ENCODE results near the gene RNF31.

The RNF31 gene

DNA sequence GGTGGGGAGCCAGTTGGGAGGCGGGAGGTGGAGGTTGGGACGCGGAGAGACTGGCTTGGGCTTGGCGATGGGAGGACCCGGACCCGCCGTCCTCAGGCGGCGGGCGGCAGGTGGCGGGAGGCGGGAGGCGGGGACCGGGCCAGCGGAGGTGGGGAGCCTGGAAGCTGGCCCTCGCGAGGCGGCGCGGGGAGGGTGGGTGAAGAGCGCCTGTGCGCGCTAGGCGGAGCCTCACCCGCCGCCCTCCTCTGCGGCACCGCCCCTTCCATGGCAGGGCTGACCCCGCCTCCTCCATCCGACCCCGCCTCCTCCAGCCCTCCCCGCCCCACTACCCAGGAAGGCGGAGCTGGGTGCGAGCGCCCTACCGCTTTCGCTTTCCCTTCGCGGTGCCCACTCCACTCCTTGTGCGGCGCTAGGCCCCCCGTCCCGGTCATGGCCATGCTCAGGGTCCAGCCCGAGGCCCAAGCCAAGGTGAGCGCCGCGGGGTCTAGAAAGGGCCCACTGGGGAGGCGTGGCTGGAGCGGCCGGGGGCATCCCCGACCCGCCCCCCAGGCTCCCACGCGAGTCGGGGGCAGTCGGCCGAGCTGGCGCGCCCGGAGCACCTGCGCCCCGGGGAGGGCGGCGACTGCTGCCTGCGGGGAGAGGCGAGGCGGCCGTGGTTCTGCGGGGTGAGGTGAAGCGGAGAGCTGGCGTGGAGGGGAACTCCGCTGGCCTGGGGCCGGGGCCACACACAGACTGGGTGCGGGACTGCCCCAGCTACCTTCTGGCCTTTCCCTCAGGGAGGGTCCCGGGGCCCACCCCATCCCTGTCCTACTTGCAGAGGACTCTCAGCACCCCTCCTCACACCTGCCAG, 11.2 kb upstream of the RNF31 start, which contains the start of gene PSME1:
Gene PSME1 (plus strand): TSS at position 361 of the 850 bp plus-strand sequence. CDS start 69 bp downstream, at position 430.
- H3K27me3 ChIP-seq (ENCODE audit: insufficient read depth, low read length, poor library complexity, severe bottlenecking), result no peaks in the 10 kb centered on the region
- no peaks in the 10 kb centered on the region for H3K9me3 ChIP-seq (ENCODE audit: insufficient read depth, low read depth, low read length)
- peak within 1 kb of the TSS; percentile 99 for H3K4me2 ChIP-seq (ENCODE audit: low read depth, low read length, poor library complexity, severe bottlenecking)
- TF ChIP-seq EZH2phosphoT487 (IDR thresholded peaks at IDR 0.05; ENCODE audit: borderline replicate concordance), result no peak
- TF ChIP-seq, protein P1, sequence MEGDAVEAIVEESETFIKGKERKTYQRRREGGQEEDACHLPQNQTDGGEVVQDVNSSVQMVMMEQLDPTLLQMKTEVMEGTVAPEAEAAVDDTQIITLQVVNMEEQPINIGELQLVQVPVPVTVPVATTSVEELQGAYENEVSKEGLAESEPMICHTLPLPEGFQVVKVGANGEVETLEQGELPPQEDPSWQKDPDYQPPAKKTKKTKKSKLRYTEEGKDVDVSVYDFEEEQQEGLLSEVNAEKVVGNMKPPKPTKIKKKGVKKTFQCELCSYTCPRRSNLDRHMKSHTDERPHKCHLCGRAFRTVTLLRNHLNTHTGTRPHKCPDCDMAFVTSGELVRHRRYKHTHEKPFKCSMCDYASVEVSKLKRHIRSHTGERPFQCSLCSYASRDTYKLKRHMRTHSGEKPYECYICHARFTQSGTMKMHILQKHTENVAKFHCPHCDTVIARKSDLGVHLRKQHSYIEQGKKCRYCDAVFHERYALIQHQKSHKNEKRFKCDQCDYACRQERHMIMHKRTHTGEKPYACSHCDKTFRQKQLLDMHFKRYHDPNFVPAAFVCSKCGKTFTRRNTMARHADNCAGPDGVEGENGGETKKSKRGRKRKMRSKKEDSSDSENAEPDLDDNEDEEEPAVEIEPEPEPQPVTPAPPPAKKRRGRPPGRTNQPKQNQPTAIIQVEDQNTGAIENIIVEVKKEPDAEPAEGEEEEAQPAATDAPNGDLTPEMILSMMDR (conservative IDR thresholded peaks at IDR 0.05; ENCODE audit: low read length), result no peak
- H2AFZ ChIP-seq (ENCODE audit: low read length), result peak within 1 kb of the TSS; percentile 92
- H3K9me2 ChIP-seq (replicated peaks; ENCODE audit: low read depth, low read length), result no peaks in the 10 kb centered on the region
- peaks cover 48% of the 10 kb centered on the region for H3K4me1 ChIP-seq (ENCODE audit: insufficient read depth, low read length, poor library complexity, severe bottlenecking)
- H3K36me3 ChIP-seq (ENCODE audit: insufficient read depth, low read length), result peaks cover 19% of the 10 kb centered on the region
- peaks cover 51% of the 10 kb centered on the region for H3K79me2 ChIP-seq (ENCODE audit: insufficient read depth, low read length)
- no peaks in the 10 kb centered on the region for H3F3A ChIP-seq (ENCODE audit: low read depth)
- H3K9ac ChIP-seq (ENCODE audit: low read depth, low read length, poor library complexity, severe bottlenecking), result peak within 1 kb of the TSS; percentile 96
- H4K20me1 ChIP-seq (ENCODE audit: insufficient read depth, low read length, poor library complexity, severe bottlenecking), result peaks cover 28% of the 10 kb centered on the region
- peak within 1 kb of the TSS; percentile 99 for H3K4me3 ChIP-seq (ENCODE audit: low read length, poor library complexity, severe bottlenecking)

DNA sequence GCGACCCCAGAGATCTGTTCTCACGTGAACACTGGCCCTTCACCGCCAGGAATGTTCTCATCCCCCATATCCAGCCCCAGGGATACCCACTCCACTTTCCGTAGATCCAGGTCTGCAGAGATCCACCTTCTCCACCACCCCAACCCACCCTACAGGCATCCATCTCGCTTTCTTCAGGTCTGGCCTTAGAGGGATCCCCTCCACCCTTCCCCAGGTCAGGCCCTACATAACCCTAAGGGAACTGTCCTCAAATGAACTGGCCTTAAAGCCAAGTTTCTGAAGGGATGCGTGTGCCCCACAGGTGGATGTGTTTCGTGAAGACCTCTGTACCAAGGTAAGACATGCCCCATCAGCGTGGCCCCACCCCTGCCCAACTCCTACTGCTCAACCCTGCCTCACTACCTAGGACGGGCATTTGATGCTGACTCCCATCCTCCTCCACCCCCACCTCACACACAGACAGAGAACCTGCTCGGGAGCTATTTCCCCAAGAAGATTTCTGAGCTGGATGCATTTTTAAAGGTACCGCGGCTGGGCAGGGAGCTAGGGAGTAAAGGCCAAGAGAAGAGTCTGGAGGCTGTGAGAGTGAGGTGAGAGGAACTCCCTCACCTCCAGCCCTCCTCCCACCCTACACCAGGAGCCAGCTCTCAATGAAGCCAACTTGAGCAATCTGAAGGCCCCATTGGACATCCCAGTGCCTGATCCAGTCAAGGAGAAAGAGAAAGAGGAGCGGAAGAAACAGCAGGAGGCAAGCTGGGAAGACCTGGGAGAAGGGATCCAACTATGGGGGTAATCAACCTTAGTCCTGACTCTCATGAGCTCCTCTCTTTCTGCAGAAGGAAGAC, 10.4 kb upstream of the RNF31 start:
- TF ChIP-seq EZH2phosphoT487 (IDR thresholded peaks at IDR 0.05; ENCODE audit: borderline replicate concordance), result no peak
- H3K9me2 ChIP-seq (replicated peaks; ENCODE audit: low read depth, low read length), result no peaks in the 10 kb centered on the region
- peaks cover 52% of the 10 kb centered on the region for H3K79me2 ChIP-seq (ENCODE audit: insufficient read depth, low read length)
- H3K4me2 ChIP-seq (ENCODE audit: low read depth, low read length, poor library complexity, severe bottlenecking), result peak overlapping the region; percentile 99
- H3K9me3 ChIP-seq (ENCODE audit: insufficient read depth, low read depth, low read length), result no peaks in the 10 kb centered on the region
- H4K20me1 ChIP-seq (ENCODE audit: insufficient read depth, low read length, poor library complexity, severe bottlenecking), result peaks cover 28% of the 10 kb centered on the region
- peaks cover 19% of the 10 kb centered on the region for H3K36me3 ChIP-seq (ENCODE audit: insufficient read depth, low read length)
- H3K4me1 ChIP-seq (ENCODE audit: insufficient read depth, low read length, poor library complexity, severe bottlenecking), result peaks cover 48% of the 10 kb centered on the region
- peak overlapping the region; percentile 96 for H3K9ac ChIP-seq (ENCODE audit: low read depth, low read length, poor library complexity, severe bottlenecking)
- H3K4me3 ChIP-seq (ENCODE audit: low read length, poor library complexity, severe bottlenecking), result peak overlapping the region; percentile 99
- no peaks in the 10 kb centered on the region for H3F3A ChIP-seq (ENCODE audit: low read depth)
- no peaks in the 10 kb centered on the region for H3K27me3 ChIP-seq (ENCODE audit: insufficient read depth, low read length, poor library complexity, severe bottlenecking)
- no peak overlapping the region for H2AFZ ChIP-seq (ENCODE audit: low read length)

DNA sequence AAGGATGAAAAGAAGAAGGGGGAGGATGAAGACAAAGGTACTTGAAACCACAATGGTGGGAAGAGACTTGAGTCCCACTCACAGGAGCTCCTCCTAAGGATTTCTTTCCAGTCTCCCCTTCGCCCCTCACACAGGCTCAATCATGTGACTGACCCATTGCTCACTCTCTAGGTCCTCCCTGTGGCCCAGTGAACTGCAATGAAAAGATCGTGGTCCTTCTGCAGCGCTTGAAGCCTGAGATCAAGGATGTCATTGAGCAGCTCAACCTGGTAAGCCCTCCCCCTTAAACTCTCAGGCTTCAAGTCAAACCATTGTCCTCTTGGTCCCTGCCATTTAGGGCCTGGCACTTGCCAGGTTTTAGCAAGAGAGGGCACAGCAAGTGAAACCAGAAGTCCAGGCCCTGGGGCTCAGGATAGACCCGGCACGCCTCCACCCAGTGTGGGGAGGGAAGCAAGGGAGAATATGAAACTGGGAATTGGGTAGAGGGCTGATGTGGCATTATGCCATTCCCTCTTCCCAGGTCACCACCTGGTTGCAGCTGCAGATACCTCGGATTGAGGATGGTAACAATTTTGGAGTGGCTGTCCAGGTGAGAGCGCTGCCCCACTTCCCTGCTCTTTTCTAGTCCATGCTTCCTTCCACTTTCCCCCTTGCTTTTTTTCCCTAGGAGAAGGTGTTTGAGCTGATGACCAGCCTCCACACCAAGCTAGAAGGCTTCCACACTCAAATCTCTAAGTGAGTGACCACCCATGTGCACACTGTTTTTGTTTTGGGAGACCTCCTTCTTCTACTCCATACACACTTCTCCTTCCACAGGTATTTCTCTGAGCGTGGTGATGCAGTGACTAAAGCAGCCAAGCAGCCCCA, 9.5 kb upstream of the RNF31 start:
- Histone ChIP-seq H3K79me2 (ENCODE audit: insufficient read depth, low read length) (peaks cover 54% of the 10 kb centered on the region), H3K4me3 (ENCODE audit: low read length, poor library complexity, severe bottlenecking) (peak overlapping the region; percentile 99), H3K9me3 (ENCODE audit: insufficient read depth, low read depth, low read length) (no peaks in the 10 kb centered on the region), H3K9ac (ENCODE audit: low read depth, low read length, poor library complexity, severe bottlenecking) (peak overlapping the region; percentile 96), H3F3A (ENCODE audit: low read depth) (no peaks in the 10 kb centered on the region), H3K4me1 (ENCODE audit: insufficient read depth, low read length, poor library complexity, severe bottlenecking) (peaks cover 45% of the 10 kb centered on the region), H2AFZ (ENCODE audit: low read length) (no peak overlapping the region), H3K9me2 (replicated peaks; ENCODE audit: low read depth, low read length) (no peaks in the 10 kb centered on the region), H3K36me3 (ENCODE audit: insufficient read depth, low read length) (peaks cover 19% of the 10 kb centered on the region), H3K27me3 (ENCODE audit: insufficient read depth, low read length, poor library complexity, severe bottlenecking) (no peaks in the 10 kb centered on the region), H3K4me2 (ENCODE audit: low read depth, low read length, poor library complexity, severe bottlenecking) (peak overlapping the region; percentile 99), H4K20me1 (ENCODE audit: insufficient read depth, low read length, poor library complexity, severe bottlenecking) (peaks cover 28% of the 10 kb centered on the region)
- TF ChIP-seq, protein P1 (conservative IDR thresholded peaks at IDR 0.05; ENCODE audit: low read length), result no peak
- TF ChIP-seq EZH2phosphoT487 (IDR thresholded peaks at IDR 0.05; ENCODE audit: borderline replicate concordance), result no peak

All from Loucy (cell line).